Nucleus accumbens (tissue), 56 donors: ENCODE measurements around the gene LRMDA.

Source experiments
- DNase-seq, 56 donors: peaks; one replicate each; lab custom pipeline; 2025; lab: John Stamatoyannopoulos, UW

Gene LRMDA

GRCh38 chr10:76354212-76354738 lies 922.9 kb downstream of the LRMDA start:
- no peak for DNase-seq

- no peak for DNase-seq
These were observed 923.5 kb downstream of the LRMDA start for GRCh38 chr10:76354921-76355320.

- DNase-seq = no peak
These were observed 925.1 kb downstream of the LRMDA start for GRCh38 chr10:76356557-76356956.

- DNase-seq = no peak
These were observed 926.4 kb downstream of the LRMDA start for GRCh38 chr10:76357726-76358415.

GRCh38 chr10:76358743-76359395 lies 927.4 kb downstream of the LRMDA start:
- no peak for DNase-seq

- no peak for DNase-seq
These were observed 944.3 kb downstream of the LRMDA start for GRCh38 chr10:76375761-76376160.

- no peak for DNase-seq
These were observed 951.0 kb downstream of the LRMDA start for GRCh38 chr10:76382381-76382851.

- no peak for DNase-seq
These were observed 957.0 kb downstream of the LRMDA start for GRCh38 chr10:76388321-76389023.

- no peak for DNase-seq
These were observed 962.7 kb downstream of the LRMDA start for GRCh38 chr10:76393875-76394706.

- DNase-seq = no peak
These were observed 963.3 kb downstream of the LRMDA start for GRCh38 chr10:76394707-76395042.

- no peak for DNase-seq
These were observed 963.8 kb downstream of the LRMDA start for GRCh38 chr10:76395251-76395650.

GRCh38 chr10:76396134-76396533 lies 964.7 kb downstream of the LRMDA start:
- DNase-seq = no peak

GRCh38 chr10:76397181-76398042 lies 966.0 kb downstream of the LRMDA start:
- no peak for DNase-seq

- no peak for DNase-seq
These were observed 966.8 kb downstream of the LRMDA start for GRCh38 chr10:76398043-76398710.

- DNase-seq = no peak
These were observed 967.8 kb downstream of the LRMDA start for GRCh38 chr10:76399226-76399625.

GRCh38 chr10:76401006-76401405 lies 969.6 kb downstream of the LRMDA start:
- no peak for DNase-seq

- DNase-seq = no peak
These were observed 972.5 kb downstream of the LRMDA start for GRCh38 chr10:76403912-76404311.

- no peak for DNase-seq
These were observed 973.1 kb downstream of the LRMDA start for GRCh38 chr10:76404531-76404930.

GRCh38 chr10:76405922-76406321 lies 974.5 kb downstream of the LRMDA start:
- DNase-seq = no peak
